Type B pancreatic cell (in vitro differentiated cells): ENCODE results near the gene NRG4. TPM values are rescaled to one million over a fixed set of nuclear protein-coding genes. Genes with fewer than 3 reads are reported as not detected.
A peak's percentile ranks its signal among the peaks of the same experiment; 100 is the strongest.

Experiments
- DNase-seq: peaks from one replicate; pipeline ENCODE4 v3.0.0; 2021; ENCODE audit warnings: mixed read lengths; ENCODE audit not compliant: unreplicated experiment; ENCODE audit errors: extremely low spot score
- H3K27ac Mint-ChIP-seq: 2 replicates; pipeline ENCODE4 v1.8.0; 2021; ENCODE audit warnings: mild to moderate bottlenecking, mixed read lengths
- H3K27me3 Mint-ChIP-seq: 2 replicates; pipeline ENCODE4 v1.8.0; 2021; ENCODE audit warnings: mixed read lengths
- H3K36me3 Mint-ChIP-seq: 2 replicates; pipeline ENCODE4 v1.8.0; 2021; ENCODE audit warnings: mixed read lengths
- H3K4me1 Mint-ChIP-seq: one replicate; pipeline ENCODE4 v1.8.0; 2021; ENCODE audit warnings: mixed read lengths; ENCODE audit not compliant: unreplicated experiment
- H3K4me3 Mint-ChIP-seq: 2 replicates; pipeline ENCODE4 v1.8.0; 2021; ENCODE audit warnings: mild to moderate bottlenecking, mixed read lengths
- H3K9me3 Mint-ChIP-seq: 2 replicates; pipeline ENCODE4 v1.8.0; 2021; ENCODE audit warnings: mixed read lengths
- CTCF ChIP-seq: fragments of 200-600 bp; sonication (generic); conservative IDR thresholded peaks from 2 replicates; pipeline ENCODE4 v1.5.0; 2021; ENCODE audit warnings: antibody characterized with exemption, mild to moderate bottlenecking
- total RNA-seq: library from RNA; stranded (reverse); gene quantifications from 2 replicates; pipeline ENCODE4 v1.2.1, GENCODE V29; 2021; ENCODE audit warnings: low replicate concordance

The NRG4 gene
- total RNA-seq, 1 donor from 2014 or later, result 2.4 TPM

DNA sequence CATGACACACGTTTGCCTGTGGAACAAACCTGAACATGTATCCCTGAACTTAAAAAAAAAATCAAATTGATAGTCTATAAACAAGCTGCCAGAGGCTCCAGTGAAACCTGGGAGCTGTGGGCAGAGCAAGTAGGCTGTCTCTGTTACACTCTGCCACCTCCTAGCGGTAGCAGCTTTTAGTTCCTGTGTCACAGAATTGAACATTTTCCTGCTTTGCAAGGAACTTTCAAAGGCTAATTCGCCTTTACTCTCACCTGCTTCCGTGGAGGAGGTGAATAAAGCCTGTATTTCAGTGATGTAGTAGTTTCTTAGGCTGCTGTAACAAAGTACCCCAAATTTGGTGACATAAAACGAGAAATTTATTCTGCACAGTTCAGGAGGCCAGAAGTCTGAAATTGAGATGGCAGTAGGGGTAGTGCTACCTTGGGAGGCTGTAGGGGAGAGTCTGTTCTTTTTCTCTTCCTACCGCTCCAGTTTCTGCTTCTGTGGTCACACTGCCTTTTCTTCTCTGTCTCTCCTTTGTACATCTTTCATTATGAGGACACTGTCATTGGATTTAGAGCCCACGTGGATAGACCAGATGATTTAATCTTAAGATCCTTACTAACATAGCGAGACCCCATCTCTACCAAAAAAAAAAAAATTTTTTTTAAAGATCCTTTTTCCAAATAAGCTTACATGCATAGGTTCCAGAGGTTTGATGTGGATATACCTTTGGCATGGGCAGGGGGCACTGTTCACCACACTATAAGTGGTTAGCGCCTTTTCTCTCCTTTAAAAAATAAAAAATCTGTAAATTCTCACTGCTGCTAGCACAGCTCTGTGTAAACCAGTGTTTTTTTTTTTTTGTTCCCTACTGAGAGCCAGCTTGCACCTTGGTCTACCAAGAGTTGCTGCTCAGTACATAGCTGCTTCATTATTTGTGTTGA is 83.3 kb downstream of the NRG4 start:
- H3K27ac Mint-ChIP-seq, result peak overlapping the region; percentile 16
- no peaks in the 10 kb centered on the region for H3K9me3 Mint-ChIP-seq
- H3K27me3 Mint-ChIP-seq, result no peaks in the 10 kb centered on the region
- TF ChIP-seq CTCF, result peak; percentile 59
- H3K36me3 Mint-ChIP-seq, result peaks cover 23% of the 10 kb centered on the region
- no peak overlapping the region for H3K4me3 Mint-ChIP-seq
- no peak for DNase-seq
- peaks cover 15% of the 10 kb centered on the region for H3K4me1 Mint-ChIP-seq

GRCh38 chr15:75927601-75928000 is 84.6 kb downstream of the NRG4 start:
- H3K4me3 Mint-ChIP-seq, result no peak overlapping the region
- DNase-seq, result no peak
- peaks cover 15% of the 10 kb centered on the region for H3K4me1 Mint-ChIP-seq
- no peak overlapping the region for H3K27ac Mint-ChIP-seq
- H3K27me3 Mint-ChIP-seq, result no peaks in the 10 kb centered on the region
- no peaks in the 10 kb centered on the region for H3K9me3 Mint-ChIP-seq
- peaks cover 21% of the 10 kb centered on the region for H3K36me3 Mint-ChIP-seq
- no peak for TF ChIP-seq CTCF

GRCh38 chr15:75926931-75927330 is 85.3 kb downstream of the NRG4 start:
- TF ChIP-seq CTCF, result no peak
- Mint-ChIP-seq H3K4me1 (peaks cover 15% of the 10 kb centered on the region), H3K36me3 (peaks cover 27% of the 10 kb centered on the region), H3K27ac (no peak overlapping the region), H3K4me3 (no peak overlapping the region), H3K9me3 (no peaks in the 10 kb centered on the region), H3K27me3 (no peaks in the 10 kb centered on the region)
- DNase-seq, result no peak

DNA sequence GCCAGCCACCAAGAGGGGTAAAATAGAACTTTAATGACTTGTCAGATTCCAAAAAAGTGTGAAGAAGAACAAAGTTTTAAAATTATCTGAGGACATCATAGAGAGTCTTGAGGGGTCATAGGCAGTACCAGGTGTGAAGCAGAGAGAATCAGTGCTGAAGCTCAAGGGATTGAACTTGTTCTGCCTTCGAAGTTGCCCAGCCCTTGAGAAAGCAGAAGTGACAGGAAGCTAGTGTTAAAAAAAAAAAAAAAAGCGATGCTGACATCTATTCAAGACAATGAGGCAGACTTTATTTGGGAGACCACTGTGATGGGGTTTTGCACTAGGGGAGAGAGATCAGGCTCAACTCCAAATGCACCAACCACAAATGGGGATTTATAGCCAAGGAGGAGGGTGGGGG is 86.8 kb downstream of the NRG4 start:
- Mint-ChIP-seq H3K27me3 (no peaks in the 10 kb centered on the region), H3K36me3 (peaks cover 21% of the 10 kb centered on the region), H3K27ac (no peak overlapping the region), H3K4me3 (no peak overlapping the region), H3K4me1 (peaks cover 15% of the 10 kb centered on the region), H3K9me3 (no peaks in the 10 kb centered on the region)
- no peak for DNase-seq
- no peak for TF ChIP-seq CTCF

- Mint-ChIP-seq H3K4me1 (peaks cover 12% of the 10 kb centered on the region), H3K27me3 (no peaks in the 10 kb centered on the region), H3K36me3 (peaks cover 22% of the 10 kb centered on the region), H3K9me3 (no peaks in the 10 kb centered on the region), H3K4me3 (no peak overlapping the region), H3K27ac (no peak overlapping the region)
- no peak for TF ChIP-seq CTCF
- DNase-seq, result no peak
These were observed 87.6 kb downstream of the NRG4 start for GRCh38 chr15:75924576-75924975.
